ENCODE results near the gene STX12. TPM values are rescaled to one million over a fixed set of nuclear protein-coding genes. Genes with fewer than 3 reads are reported as not detected.

The STX12 gene
- total and polyA plus RNA-seq, 2 of the 4 experiments (the other 2 are of a cell fraction) = 28.6 to 54.8 TPM

DNA sequence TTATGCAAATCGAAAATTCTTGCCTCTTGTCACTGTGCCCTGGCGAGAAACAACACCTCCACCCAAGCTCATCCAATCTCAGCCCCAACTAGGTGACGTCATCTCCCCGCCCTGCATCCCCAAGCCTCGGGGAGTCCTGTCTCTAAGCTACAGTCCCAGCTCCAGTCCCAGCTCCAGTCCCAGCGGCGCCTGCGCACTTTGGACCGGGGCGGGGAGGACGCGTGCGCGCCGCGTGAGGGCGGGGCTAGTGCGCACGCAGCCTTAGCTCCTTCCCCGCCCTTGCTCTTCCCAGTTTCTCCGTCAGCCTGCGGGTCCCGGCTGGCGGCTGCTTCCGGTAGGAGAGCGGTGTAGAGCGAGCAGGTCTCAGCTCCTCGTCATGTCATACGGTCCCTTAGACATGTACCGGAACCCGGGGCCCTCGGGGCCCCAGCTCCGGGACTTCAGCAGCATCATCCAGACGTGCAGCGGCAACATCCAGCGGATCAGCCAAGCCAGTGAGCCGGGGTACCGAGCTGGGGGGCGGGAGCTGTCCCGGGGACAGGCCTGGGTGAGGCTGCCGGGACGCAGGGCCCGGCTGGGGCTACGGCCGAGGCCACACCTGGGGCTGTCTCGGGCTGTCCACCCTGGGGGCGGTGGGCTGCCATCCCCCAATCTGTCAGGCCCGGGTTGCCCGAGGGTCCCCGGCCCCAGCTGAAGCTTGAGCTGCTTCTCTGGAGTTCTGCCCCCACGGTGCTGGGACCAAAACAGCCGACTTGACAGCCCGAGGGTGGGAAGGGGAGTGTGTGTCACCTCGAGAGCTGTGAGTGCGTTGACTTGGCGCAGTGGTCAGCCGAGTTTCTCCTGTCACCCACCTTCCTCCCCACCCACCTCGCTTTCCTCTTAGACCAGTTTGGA, at the start of gene STX12 (continued):
- TF ChIP-seq RCOR1 (IDR thresholded peaks at IDR 0.05; ENCODE audit: insufficient replicate concordance, low read length) (no peak), CHD1 (IDR thresholded peaks at IDR 0.05; ENCODE audit: low read depth, low read length) (no peak), POLR2A (IDR thresholded peaks at IDR 0.05; ENCODE audit: low read depth, low read length) (peak; percentile 93), MAZ (IDR thresholded peaks at IDR 0.05; ENCODE audit: borderline replicate concordance, low read depth, low read length) (peak; percentile 89; the same call in 1 of the 2 replicates)
- TF ChIP-seq, protein P1, sequence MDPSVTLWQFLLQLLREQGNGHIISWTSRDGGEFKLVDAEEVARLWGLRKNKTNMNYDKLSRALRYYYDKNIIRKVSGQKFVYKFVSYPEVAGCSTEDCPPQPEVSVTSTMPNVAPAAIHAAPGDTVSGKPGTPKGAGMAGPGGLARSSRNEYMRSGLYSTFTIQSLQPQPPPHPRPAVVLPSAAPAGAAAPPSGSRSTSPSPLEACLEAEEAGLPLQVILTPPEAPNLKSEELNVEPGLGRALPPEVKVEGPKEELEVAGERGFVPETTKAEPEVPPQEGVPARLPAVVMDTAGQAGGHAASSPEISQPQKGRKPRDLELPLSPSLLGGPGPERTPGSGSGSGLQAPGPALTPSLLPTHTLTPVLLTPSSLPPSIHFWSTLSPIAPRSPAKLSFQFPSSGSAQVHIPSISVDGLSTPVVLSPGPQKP (IDR thresholded peaks at IDR 0.05; ENCODE audit: borderline replicate concordance, low read depth, low read length) = no peak

All from IMR-90 (cell line).